ENCODE data around the gene ARID3A. TPM values are rescaled to one million over a fixed set of nuclear protein-coding genes. Genes with fewer than 3 reads are reported as not detected.
A peak's percentile ranks its signal among the peaks of the same experiment; 100 is the strongest.

The ARID3A gene
- total RNA-seq, 1 donor from 2014 or later = 106 TPM

GRCh38 chr19:970695-971094 is 44.9 kb downstream of the ARID3A start:
- Mint-ChIP-seq H3K4me1 (ENCODE audit: low read depth, unreplicated experiment) (no peaks in the 10 kb centered on the region), H3K4me3 (ENCODE audit: unreplicated experiment) (peak overlapping the region; percentile 34), H3K27ac (ENCODE audit: unreplicated experiment) (no peak overlapping the region), H3K36me3 (ENCODE audit: low read depth, unreplicated experiment) (peaks cover 29% of the 10 kb centered on the region), H3K27me3 (ENCODE audit: low read depth, unreplicated experiment) (no peaks in the 10 kb centered on the region), H3K9me3 (ENCODE audit: unreplicated experiment) (peaks cover 5% of the 10 kb centered on the region)
- FAIRE-seq (no peak), DNase-seq (ENCODE audit: low read depth) (no peak)
- no peak overlapping the region for H3K4me3 ChIP-seq (ENCODE audit: insufficient read depth, low read depth, low read length)
- TF ChIP-seq EZH2 (IDR thresholded peaks at IDR 0.05; ENCODE audit: insufficient read depth, low read length) (no peak), CTCF (IDR thresholded peaks at IDR 0.05; ENCODE audit: insufficient read depth, low read depth, low read length) (peak; percentile 38)
- no peaks in the 10 kb centered on the region for H3K79me2 ChIP-seq (ENCODE audit: insufficient read depth, low read length)
- H4K20me1 ChIP-seq (ENCODE audit: insufficient read depth, low read length) = no peaks in the 10 kb centered on the region
- H3K4me2 ChIP-seq (ENCODE audit: low read length) = no peak overlapping the region
- H3K27ac ChIP-seq (ENCODE audit: low read depth, low read length) = no peak overlapping the region
- no peak overlapping the region for H2AFZ ChIP-seq (ENCODE audit: low read depth, low read length)
- H3K27me3 ChIP-seq (ENCODE audit: insufficient read depth, low read length) = no peaks in the 10 kb centered on the region
- H3K36me3 ChIP-seq (ENCODE audit: insufficient read depth, low read length) = peaks cover 21% of the 10 kb centered on the region
- no peaks in the 10 kb centered on the region for H3K4me1 ChIP-seq (ENCODE audit: insufficient read depth, low read length)
- peaks cover 5% of the 10 kb centered on the region for H3K9me3 ChIP-seq (ENCODE audit: insufficient read depth, low read depth, low read length)
- no peak overlapping the region for H3K9ac ChIP-seq (ENCODE audit: low read length)

- TF ChIP-seq EZH2 (IDR thresholded peaks at IDR 0.05; ENCODE audit: insufficient read depth, low read length) (no peak), CTCF (IDR thresholded peaks at IDR 0.05; ENCODE audit: insufficient read depth, low read depth, low read length) (no peak)
- Histone ChIP-seq H3K4me2 (ENCODE audit: low read length) (no peak overlapping the region), H3K79me2 (ENCODE audit: insufficient read depth, low read length) (no peaks in the 10 kb centered on the region), H4K20me1 (ENCODE audit: insufficient read depth, low read length) (no peaks in the 10 kb centered on the region), H3K9me3 (ENCODE audit: insufficient read depth, low read depth, low read length) (peaks cover 5% of the 10 kb centered on the region), H2AFZ (ENCODE audit: low read depth, low read length) (no peak overlapping the region), H3K36me3 (ENCODE audit: insufficient read depth, low read length) (peaks cover 17% of the 10 kb centered on the region), H3K4me1 (ENCODE audit: insufficient read depth, low read length) (no peaks in the 10 kb centered on the region), H3K27ac (ENCODE audit: low read depth, low read length) (no peak overlapping the region), H3K27me3 (ENCODE audit: insufficient read depth, low read length) (no peaks in the 10 kb centered on the region), H3K4me3 (ENCODE audit: insufficient read depth, low read depth, low read length) (no peak overlapping the region), H3K9ac (ENCODE audit: low read length) (no peak overlapping the region)
- Mint-ChIP-seq H3K9me3 (ENCODE audit: unreplicated experiment) (peaks cover 5% of the 10 kb centered on the region), H3K36me3 (ENCODE audit: low read depth, unreplicated experiment) (peaks cover 26% of the 10 kb centered on the region), H3K4me3 (ENCODE audit: unreplicated experiment) (no peak overlapping the region), H3K27me3 (ENCODE audit: low read depth, unreplicated experiment) (no peaks in the 10 kb centered on the region), H3K4me1 (ENCODE audit: low read depth, unreplicated experiment) (no peaks in the 10 kb centered on the region), H3K27ac (ENCODE audit: unreplicated experiment) (no peak overlapping the region)
- DNase-seq (ENCODE audit: low read depth) (no peak), FAIRE-seq (no peak)
These were observed 46.0 kb downstream of the ARID3A start for GRCh38 chr19:971795-972194.

GRCh38 chr19:972281-972680 is 46.4 kb downstream of the ARID3A start:
- Histone ChIP-seq H3K79me2 (ENCODE audit: insufficient read depth, low read length) (no peaks in the 10 kb centered on the region), H3K27me3 (ENCODE audit: insufficient read depth, low read length) (no peaks in the 10 kb centered on the region), H3K4me2 (ENCODE audit: low read length) (no peak overlapping the region), H3K9ac (ENCODE audit: low read length) (no peak overlapping the region), H3K4me3 (ENCODE audit: insufficient read depth, low read depth, low read length) (no peak overlapping the region), H2AFZ (ENCODE audit: low read depth, low read length) (no peak overlapping the region), H3K36me3 (ENCODE audit: insufficient read depth, low read length) (peaks cover 16% of the 10 kb centered on the region), H3K27ac (ENCODE audit: low read depth, low read length) (no peak overlapping the region), H3K4me1 (ENCODE audit: insufficient read depth, low read length) (no peaks in the 10 kb centered on the region), H4K20me1 (ENCODE audit: insufficient read depth, low read length) (no peaks in the 10 kb centered on the region), H3K9me3 (ENCODE audit: insufficient read depth, low read depth, low read length) (peaks cover 5% of the 10 kb centered on the region)
- TF ChIP-seq EZH2 (IDR thresholded peaks at IDR 0.05; ENCODE audit: insufficient read depth, low read length) (no peak), CTCF (IDR thresholded peaks at IDR 0.05; ENCODE audit: insufficient read depth, low read depth, low read length) (no peak)
- FAIRE-seq (no peak), DNase-seq (ENCODE audit: low read depth) (no peak)
- Mint-ChIP-seq H3K4me3 (ENCODE audit: unreplicated experiment) (peak overlapping the region; percentile 29), H3K27me3 (ENCODE audit: low read depth, unreplicated experiment) (no peaks in the 10 kb centered on the region), H3K27ac (ENCODE audit: unreplicated experiment) (no peak overlapping the region), H3K4me1 (ENCODE audit: low read depth, unreplicated experiment) (no peaks in the 10 kb centered on the region), H3K36me3 (ENCODE audit: low read depth, unreplicated experiment) (peaks cover 22% of the 10 kb centered on the region), H3K9me3 (ENCODE audit: unreplicated experiment) (peaks cover 5% of the 10 kb centered on the region)

All from astrocyte (in vitro differentiated cells and primary cell).